ENCODE results near the gene ARHGAP22. TPM values are rescaled to one million over a fixed set of nuclear protein-coding genes. Genes with fewer than 3 reads are reported as not detected.
"Not testable (repeated sequence)": the region's sequence is repeated elsewhere in the genome, so short reads cannot be mapped to it uniquely, and the experiment has no call there.

ARHGAP22 gene
- total RNA-seq, 2 experiments from 2014 or later, result 0.25 TPM; not detected in 1

DNA sequence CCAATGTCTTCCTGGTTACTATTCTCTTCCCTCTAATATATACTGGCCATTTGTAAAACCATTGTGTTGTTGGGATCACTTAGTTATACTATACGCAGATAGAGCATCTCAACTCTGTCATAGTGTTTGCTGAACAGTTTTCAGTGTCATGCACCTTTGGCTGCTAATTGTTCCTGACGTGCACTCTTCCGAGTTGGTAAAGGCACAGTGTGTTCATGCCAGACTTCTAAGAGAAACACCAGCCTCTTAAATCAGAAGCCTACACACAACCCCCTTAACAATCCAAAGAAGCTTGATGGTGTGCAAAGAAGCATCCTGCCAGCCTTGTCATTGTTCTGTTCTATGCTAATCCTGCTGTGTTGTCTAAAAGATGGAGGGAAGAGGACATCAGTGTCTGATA lies 167.3 kb downstream of the ARHGAP22 start:
- no peak for DNase-seq
- Mint-ChIP-seq H3K27me3 (no peaks in the 10 kb centered on the region), H3K27ac (no peak overlapping the region), H3K4me1 (no peaks in the 10 kb centered on the region), H3K36me3 (ENCODE audit: low read depth) (no peaks in the 10 kb centered on the region), H3K9me3 (no peaks in the 10 kb centered on the region), H3K4me3 (no peak overlapping the region)
- POLR2A ChIA-PET, result interaction anchor here (1.2 kb wide), 1 partner anchor 71 kb away, joined by 3 read pairs; no protein-coding TSS in a partner anchor
- CTCF ChIA-PET, result interaction anchor here (1.0 kb wide), 1 partner anchor 8 kb away, joined by 3 read pairs; no protein-coding TSS in a partner anchor

DNA sequence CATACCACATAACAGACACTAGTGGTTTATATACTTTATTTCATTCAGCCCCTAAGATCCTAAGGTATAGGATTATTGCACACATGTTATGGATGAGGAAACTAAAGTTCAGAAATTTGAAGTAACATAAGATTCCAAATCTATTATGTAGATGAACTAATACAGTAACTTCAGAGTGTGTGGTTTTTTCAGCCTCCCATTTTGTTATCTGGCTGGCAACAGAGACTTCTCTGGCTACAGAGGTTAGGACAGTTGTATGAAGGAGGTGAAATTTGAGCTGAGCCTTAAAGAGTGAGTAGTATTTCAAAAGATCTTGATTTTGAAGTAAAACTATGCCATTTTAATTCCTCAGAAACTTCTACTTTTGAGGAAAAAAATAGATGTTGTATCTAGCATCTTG lies 173.0 kb downstream of the ARHGAP22 start:
- Mint-ChIP-seq H3K4me3 (no peak overlapping the region), H3K27ac (no peak overlapping the region), H3K27me3 (no peaks in the 10 kb centered on the region), H3K9me3 (no peaks in the 10 kb centered on the region), H3K4me1 (no peaks in the 10 kb centered on the region), H3K36me3 (ENCODE audit: low read depth) (no peaks in the 10 kb centered on the region)
- ChIA-PET POLR2A (interaction anchor here (0.9 kb wide), 1 partner anchor 50 kb away, joined by 3 read pairs; no protein-coding TSS in a partner anchor), CTCF (interaction anchor here (0.7 to 1.4 kb wide), 3 partner anchors 68 to 227 kb away, joined by 3 read pairs; no protein-coding TSS in a partner anchor)
- DNase-seq, result no peak

DNA sequence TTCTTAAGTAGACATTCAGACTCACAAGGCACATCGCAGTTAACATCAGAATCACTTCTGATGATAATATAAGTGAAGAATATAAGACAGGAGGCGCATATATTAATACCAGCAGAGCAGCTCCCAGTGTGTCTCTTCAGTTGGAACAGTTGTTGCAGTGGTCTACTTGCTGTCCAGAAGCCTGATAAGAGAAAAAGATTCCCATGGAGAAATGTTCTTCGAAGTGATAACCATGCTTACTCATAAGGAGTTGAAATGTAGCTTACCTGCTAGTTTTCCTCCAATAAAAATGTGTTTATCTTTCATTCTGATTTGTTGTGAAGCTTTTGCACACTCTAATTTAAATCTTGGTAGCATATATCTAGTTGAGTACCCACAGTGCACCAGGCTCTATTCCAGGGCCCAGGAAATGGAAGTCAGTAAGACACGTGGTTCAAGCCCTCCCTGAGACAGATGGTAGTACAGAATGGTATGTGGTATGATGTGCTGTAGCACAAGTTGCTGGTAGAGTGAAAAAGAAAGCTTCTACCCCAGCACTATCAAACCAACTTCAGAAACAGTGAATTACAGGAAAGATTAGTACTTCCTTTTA lies 174.4 kb downstream of the ARHGAP22 start:
- ChIA-PET POLR2A (no interaction called here), CTCF (no interaction called here)
- no peaks in the 10 kb centered on the region for H3K4me1 Mint-ChIP-seq
- H3K9me3 Mint-ChIP-seq, result no peaks in the 10 kb centered on the region
- H3K36me3 Mint-ChIP-seq (ENCODE audit: low read depth), result peaks cover 2% of the 10 kb centered on the region
- no peak for DNase-seq
- H3K27ac Mint-ChIP-seq, result no peak overlapping the region
- no peak overlapping the region for H3K4me3 Mint-ChIP-seq
- no peaks in the 10 kb centered on the region for H3K27me3 Mint-ChIP-seq

DNA sequence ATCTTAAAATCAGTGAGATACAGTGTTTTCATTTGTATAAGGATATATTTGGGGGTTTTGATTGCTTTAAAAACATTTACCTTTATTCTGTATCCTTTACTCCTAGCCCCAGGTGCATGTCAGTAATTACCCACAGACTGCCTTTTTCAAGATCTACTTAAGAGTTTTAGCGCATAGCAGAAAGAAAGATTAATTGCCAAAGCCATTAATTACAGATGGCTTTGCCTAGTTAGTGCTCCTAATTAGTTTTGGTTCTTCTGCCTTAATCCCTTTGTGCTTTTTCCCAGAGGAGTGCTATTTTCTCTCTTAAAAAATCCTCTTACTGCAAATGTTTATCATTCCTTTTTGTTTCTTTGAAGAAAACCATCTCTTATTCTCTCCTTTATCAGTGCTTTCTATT lies 175.6 kb downstream of the ARHGAP22 start:
- no peaks in the 10 kb centered on the region for H3K9me3 Mint-ChIP-seq
- H3K36me3 Mint-ChIP-seq (ENCODE audit: low read depth), result peaks cover 2% of the 10 kb centered on the region
- H3K4me3 Mint-ChIP-seq, result no peak overlapping the region
- no peak for DNase-seq
- CTCF ChIA-PET, result no interaction called here
- H3K27ac Mint-ChIP-seq, result no peak overlapping the region
- H3K27me3 Mint-ChIP-seq, result no peaks in the 10 kb centered on the region
- POLR2A ChIA-PET, result no interaction called here
- H3K4me1 Mint-ChIP-seq, result no peaks in the 10 kb centered on the region

DNA sequence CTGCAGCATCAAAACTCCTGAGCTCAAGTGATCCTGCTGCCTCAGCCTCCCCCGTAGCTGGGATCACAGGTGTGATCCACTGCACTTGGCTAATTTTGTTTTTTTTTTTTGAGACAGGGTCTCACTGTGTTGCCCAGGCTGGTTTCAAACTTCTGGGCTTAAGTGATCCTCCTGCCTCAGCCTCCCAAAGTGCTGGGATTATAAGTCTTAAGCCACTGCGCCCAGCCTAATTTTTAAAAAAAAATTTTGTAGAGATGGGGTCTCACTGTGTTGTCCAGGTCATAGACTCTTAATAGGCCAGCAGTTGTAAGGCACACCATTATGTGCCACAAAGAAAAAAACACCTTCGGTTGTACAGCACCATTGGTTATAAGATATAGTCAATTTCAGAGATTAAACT lies 176.0 kb downstream of the ARHGAP22 start:
- no peaks in the 10 kb centered on the region for H3K27me3 Mint-ChIP-seq
- H3K27ac Mint-ChIP-seq, result no peak overlapping the region
- H3K36me3 Mint-ChIP-seq (ENCODE audit: low read depth), result peaks cover 2% of the 10 kb centered on the region
- no peaks in the 10 kb centered on the region for H3K9me3 Mint-ChIP-seq
- H3K4me1 Mint-ChIP-seq, result no peaks in the 10 kb centered on the region
- H3K4me3 Mint-ChIP-seq, result no peak overlapping the region
- CTCF ChIA-PET, result no interaction called here
- no peak for DNase-seq
- POLR2A ChIA-PET, result no interaction called here

DNA sequence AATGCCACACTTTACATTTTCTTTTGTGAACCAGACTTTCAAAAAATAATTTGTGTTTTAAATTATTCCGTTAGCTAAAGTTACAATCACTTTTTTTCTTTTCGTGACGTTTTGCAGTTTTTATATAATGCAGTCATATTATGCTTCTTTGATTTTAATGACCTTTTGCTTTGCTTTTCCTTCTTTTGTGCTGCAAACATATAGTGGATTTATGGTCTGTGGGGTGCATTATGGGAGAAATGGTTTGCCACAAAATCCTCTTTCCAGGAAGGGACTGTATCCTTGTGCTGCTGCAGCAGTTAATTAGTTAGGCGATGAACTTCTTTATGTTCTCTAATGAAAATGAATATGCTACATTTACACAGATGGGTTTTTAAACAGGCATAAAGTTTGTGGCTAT lies 181.0 kb downstream of the ARHGAP22 start:
- POLR2A ChIA-PET, result no interaction called here
- no peaks in the 10 kb centered on the region for H3K4me1 Mint-ChIP-seq
- no peaks in the 10 kb centered on the region for H3K27me3 Mint-ChIP-seq

DNA sequence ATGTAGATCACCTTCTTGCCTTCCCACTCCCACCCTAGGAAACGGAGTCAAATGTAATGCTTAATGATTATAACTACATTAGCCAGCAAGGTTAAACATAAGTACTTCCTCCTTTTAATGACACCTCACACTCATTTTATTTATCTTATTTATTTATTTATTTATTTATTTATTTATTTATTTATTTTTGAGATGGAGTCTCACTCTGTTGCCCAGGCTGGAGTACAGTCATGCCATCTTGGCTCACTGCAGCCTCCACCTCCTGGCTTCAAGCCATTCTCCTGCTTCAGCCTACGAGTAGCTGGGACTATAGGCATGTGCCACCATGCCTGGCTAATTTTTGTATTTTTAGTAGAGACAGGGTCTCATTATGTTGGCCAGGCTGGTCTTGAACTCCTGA lies 183.0 kb downstream of the ARHGAP22 start:
- POLR2A ChIA-PET, CTCF ChIA-PET: not testable (repeated sequence)

More for the DNA sequence above, 181.0 kb downstream of the ARHGAP22 start:
- no peak overlapping the region for H3K27ac Mint-ChIP-seq
- CTCF ChIA-PET, result no interaction called here
- H3K36me3 Mint-ChIP-seq (ENCODE audit: low read depth), result peaks cover 5% of the 10 kb centered on the region
- no peak overlapping the region for H3K4me3 Mint-ChIP-seq
- DNase-seq, result no peak
- no peaks in the 10 kb centered on the region for H3K9me3 Mint-ChIP-seq

DNA sequence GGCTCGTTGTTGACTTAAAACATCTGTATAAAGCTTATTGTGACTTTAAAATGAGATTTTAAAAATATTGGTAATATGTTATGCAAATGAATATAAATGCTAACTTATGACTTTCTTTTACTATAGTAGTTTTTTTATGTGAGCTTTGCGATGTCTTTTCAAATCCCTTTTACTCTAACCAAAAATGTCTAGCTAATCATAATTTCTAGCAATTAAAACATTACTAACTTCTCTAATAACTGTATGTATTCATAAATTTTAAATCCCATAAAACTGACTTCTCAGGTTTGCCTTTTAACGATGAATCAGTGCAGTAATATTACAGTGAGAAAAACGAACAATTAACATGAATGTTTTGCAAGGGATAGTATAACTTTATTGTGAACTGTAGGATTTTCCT lies 185.2 kb downstream of the ARHGAP22 start:
- ChIA-PET CTCF (no interaction called here), POLR2A (no interaction called here)
- no peak overlapping the region for H3K4me3 Mint-ChIP-seq
- no peaks in the 10 kb centered on the region for H3K27me3 Mint-ChIP-seq
- H3K36me3 Mint-ChIP-seq (ENCODE audit: low read depth), result peaks cover 3% of the 10 kb centered on the region
- no peak for DNase-seq
- H3K27ac Mint-ChIP-seq, result no peak overlapping the region
- no peaks in the 10 kb centered on the region for H3K9me3 Mint-ChIP-seq
- H3K4me1 Mint-ChIP-seq, result peaks cover 2% of the 10 kb centered on the region

More for the DNA sequence above, 183.0 kb downstream of the ARHGAP22 start:
- H3K4me1 Mint-ChIP-seq; H3K9me3 Mint-ChIP-seq; H3K27me3 Mint-ChIP-seq; H3K27ac Mint-ChIP-seq; H3K36me3 Mint-ChIP-seq (ENCODE audit: low read depth); H3K4me3 Mint-ChIP-seq; DNase-seq: not testable (repeated sequence)

DNA sequence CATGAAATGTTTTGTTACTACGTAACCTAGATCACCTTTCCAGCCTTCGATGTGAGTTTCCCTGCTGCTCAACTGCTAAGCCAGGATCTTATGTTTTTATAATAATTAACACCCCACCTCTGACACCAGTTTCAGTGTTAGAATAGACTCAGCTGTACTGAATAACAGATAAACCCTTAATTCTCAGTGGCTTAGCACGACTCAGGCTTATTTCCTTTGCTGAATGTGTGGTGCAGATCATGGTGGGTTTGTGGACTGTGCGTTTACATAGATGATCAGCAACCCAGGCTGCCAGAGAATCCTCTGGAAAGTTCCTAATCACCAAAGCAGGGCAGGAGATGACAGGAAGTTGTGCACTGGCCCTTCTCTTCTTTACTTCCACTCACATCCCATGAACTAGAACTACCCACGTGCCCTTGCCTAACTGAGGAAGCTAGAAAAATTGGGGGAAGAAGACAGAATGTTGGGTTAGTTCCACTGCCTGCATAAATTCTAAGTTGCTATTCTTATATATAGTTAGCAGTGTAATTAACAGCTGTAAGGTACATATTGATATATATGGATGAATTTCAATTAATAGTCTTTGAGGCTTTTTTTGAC lies 186.6 kb downstream of the ARHGAP22 start:
- ChIA-PET CTCF (no interaction called here), POLR2A (interaction anchor here (1.1 kb wide), 1 partner anchor 18 kb away, joined by 3 read pairs; no protein-coding TSS in a partner anchor)
- no peak overlapping the region for H3K27ac Mint-ChIP-seq
- peaks cover 2% of the 10 kb centered on the region for H3K9me3 Mint-ChIP-seq
- H3K27me3 Mint-ChIP-seq, result no peaks in the 10 kb centered on the region
- H3K36me3 Mint-ChIP-seq (ENCODE audit: low read depth), result peaks cover 10% of the 10 kb centered on the region
- DNase-seq, result no peak
- H3K4me3 Mint-ChIP-seq, result no peak overlapping the region
- H3K4me1 Mint-ChIP-seq, result peaks cover 2% of the 10 kb centered on the region

DNA sequence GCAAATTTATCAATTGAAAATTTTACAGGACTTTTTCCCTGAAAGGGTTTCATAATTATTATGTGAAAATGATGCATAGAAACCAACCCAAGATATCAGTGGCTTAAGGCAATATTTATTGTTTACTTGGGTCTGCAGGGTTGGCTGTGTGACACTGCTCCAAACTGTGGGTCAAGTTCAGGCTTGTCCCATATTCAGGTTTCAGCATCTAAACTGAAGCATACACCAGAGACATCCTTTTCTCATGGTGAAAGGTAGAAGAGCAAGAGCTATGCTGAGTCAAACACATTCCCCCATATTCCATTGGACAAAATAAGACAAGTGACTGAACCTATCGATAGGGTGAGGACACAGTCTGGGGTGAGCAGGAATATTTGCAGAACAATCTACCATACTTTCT lies 187.5 kb downstream of the ARHGAP22 start:
- Mint-ChIP-seq H3K36me3 (ENCODE audit: low read depth) (peaks cover 19% of the 10 kb centered on the region), H3K27me3 (no peaks in the 10 kb centered on the region), H3K27ac (no peak overlapping the region), H3K9me3 (peaks cover 12% of the 10 kb centered on the region), H3K4me1 (peaks cover 2% of the 10 kb centered on the region), H3K4me3 (no peak overlapping the region)
- no peak for DNase-seq
- POLR2A ChIA-PET, result interaction anchor here (1.1 kb wide), 1 partner anchor 18 kb away, joined by 3 read pairs; no protein-coding TSS in a partner anchor
- CTCF ChIA-PET, result no interaction called here

DNA sequence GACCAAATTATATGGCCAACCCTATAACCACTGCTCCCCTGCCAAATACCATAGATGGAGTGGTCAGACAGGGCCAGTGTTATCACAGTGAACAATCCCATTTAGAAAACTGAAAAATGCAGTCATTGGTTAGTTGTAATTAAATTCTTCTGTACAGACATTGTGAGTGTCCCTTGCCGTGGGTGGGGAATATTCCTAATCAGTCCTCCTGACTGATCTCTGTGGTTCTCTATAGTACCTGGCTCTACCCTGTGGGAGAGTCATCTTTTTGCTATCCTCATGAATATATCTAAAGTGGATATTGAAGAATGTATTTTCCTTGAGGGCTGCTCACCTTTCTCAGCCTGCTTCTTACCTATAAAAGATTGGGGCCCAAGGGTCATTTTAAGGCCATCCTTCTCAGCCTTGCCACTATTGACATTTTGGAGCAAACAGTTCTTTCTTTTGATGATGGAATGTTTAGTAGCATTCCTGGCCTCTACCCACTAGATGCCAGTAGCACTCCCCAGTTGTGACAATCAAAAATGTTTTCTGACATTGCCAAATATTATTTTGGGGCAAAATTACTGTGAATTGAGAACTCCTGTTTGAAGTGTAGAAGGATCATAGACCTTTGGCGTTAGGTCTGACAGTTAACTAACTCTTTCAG lies 188.2 kb downstream of the ARHGAP22 start:
- ChIA-PET POLR2A (interaction anchor here (0.7 kb wide), 1 partner anchor 129 kb away, joined by 3 read pairs; no protein-coding TSS in a partner anchor), CTCF (no interaction called here)
- Mint-ChIP-seq H3K27ac (peak overlapping the region; percentile 6), H3K27me3 (no peaks in the 10 kb centered on the region), H3K36me3 (ENCODE audit: low read depth) (peaks cover 25% of the 10 kb centered on the region), H3K4me3 (no peak overlapping the region), H3K4me1 (peaks cover 2% of the 10 kb centered on the region), H3K9me3 (peaks cover 16% of the 10 kb centered on the region)
- no peak for DNase-seq

DNA sequence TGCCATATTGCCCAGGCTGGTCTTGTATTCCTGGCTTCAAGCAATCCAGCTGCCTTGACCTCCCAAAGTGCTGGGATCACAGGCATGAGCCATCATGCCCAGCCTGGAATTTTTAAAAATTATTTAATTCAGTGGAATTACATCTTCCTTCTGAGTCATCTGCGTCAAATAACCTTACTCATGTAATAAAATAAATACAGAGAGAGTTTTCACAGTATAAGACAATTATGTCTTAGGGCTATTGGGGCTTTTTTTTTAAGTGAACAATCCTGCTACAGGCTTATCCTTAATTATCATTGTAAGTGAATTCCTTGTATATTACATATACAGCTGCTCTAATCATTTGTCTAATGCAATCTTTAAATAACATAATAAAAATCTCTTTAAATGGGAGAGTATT lies 190.1 kb downstream of the ARHGAP22 start:
- Mint-ChIP-seq H3K27me3 (no peaks in the 10 kb centered on the region), H3K4me3 (no peak overlapping the region), H3K36me3 (ENCODE audit: low read depth) (peaks cover 38% of the 10 kb centered on the region), H3K4me1 (peaks cover 2% of the 10 kb centered on the region), H3K27ac (no peak overlapping the region), H3K9me3 (peaks cover 16% of the 10 kb centered on the region)
- CTCF ChIA-PET, result interaction anchor here (0.7 kb wide), 1 partner anchor 43 kb away, joined by 5 read pairs; no protein-coding TSS in a partner anchor
- DNase-seq, result no peak
- POLR2A ChIA-PET, result no interaction called here

DNA sequence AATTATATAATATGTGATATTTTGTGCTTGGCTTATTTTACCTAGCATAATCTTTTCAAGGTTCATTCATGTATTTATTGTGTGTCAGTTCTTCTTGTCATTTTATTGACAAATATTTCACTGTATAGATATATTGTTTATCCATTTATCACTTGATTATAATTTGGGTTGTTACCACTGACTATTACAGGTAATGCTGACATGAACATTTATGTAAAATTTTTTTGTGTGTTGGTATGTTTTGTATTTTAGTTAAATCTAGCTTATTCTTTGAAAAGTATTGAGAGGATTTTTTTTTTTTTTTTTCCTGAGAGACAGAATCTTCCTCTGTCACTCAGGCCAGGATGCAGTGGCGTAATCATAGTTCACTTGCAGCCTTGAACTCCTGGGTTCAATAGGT lies 190.7 kb downstream of the ARHGAP22 start:
- H3K4me1 Mint-ChIP-seq, result peaks cover 2% of the 10 kb centered on the region
- CTCF ChIA-PET, result interaction anchor here (0.7 kb wide), 2 partner anchors 30 to 43 kb away, joined by 4 to 5 read pairs; no protein-coding TSS in a partner anchor
- no peak for DNase-seq
- no peak overlapping the region for H3K27ac Mint-ChIP-seq
- H3K36me3 Mint-ChIP-seq (ENCODE audit: low read depth), result peaks cover 38% of the 10 kb centered on the region
- no peaks in the 10 kb centered on the region for H3K27me3 Mint-ChIP-seq
- H3K4me3 Mint-ChIP-seq, result no peak overlapping the region
- H3K9me3 Mint-ChIP-seq, result peaks cover 16% of the 10 kb centered on the region
- POLR2A ChIA-PET, result no interaction called here

Measured in activated CD4-positive, alpha-beta memory T cell treated with anti-CD3 and anti-CD28 coated beads, Interleukin-2, amount 10 ng/mL, durations not matched to agents 7 days and 5 days (primary cell).